Heart right ventricle (tissue), 16 donors: ENCODE measurements around the gene PSMD7. TPM values are rescaled to one million over a fixed set of nuclear protein-coding genes. Genes with fewer than 3 reads are reported as not detected.
"Not testable (repeated sequence)": the region's sequence is repeated elsewhere in the genome, so short reads cannot be mapped to it uniquely, and the experiment has no call there.

ENCODE experiments used
- ATAC-seq, 8 donors: fragments of 200-7000 bp; cut with Tn5 transposase; one replicate each; pipeline ENCODE4 v1.9.1; 2020; ENCODE audit warnings: mild to moderate bottlenecking in 8 of 8, moderate library complexity in 8 of 8, moderate number of reproducible peaks in 1 of 8
- DNase-seq, 2 donors: peaks; one replicate each; pipeline ENCODE4 v3.0.0-alpha.2; 2020
- H3K27ac ChIP-seq, 10 donors: fragments of 200-600 bp; sonication (generic) in 2 of 10; one replicate each; pipeline versions ENCODE4 v1.5.0 to v1.8.0; 2020 to 2022; ENCODE audit warnings: mild to moderate bottlenecking in 3 of 10
- H3K27me3 ChIP-seq, 7 donors: fragments of 200-600 bp; one replicate each; pipeline ENCODE4 v1.8.0; 2021 to 2022; ENCODE audit warnings: mild to moderate bottlenecking in 2 of 7
- H3K36me3 ChIP-seq, 9 donors: fragments of 200-600 bp; sonication (generic) in 1 of 9; one replicate each; pipeline versions ENCODE4 v1.5.0 to v1.8.0; 2020 to 2022; ENCODE audit warnings: mild to moderate bottlenecking in 2 of 9
- H3K4me1 ChIP-seq, 9 donors: fragments of 200-600 bp; sonication (generic) in 1 of 9; one replicate each; pipeline versions ENCODE4 v1.5.0 to v1.8.0; 2020 to 2022; ENCODE audit warnings: mild to moderate bottlenecking in 4 of 9
- H3K4me3 ChIP-seq, 10 donors: fragments of 200-600 bp; sonication (generic) in 2 of 10; one replicate each; pipeline versions ENCODE4 v1.5.0 to v1.8.0; 2020 to 2022; ENCODE audit warnings: mild to moderate bottlenecking in 7 of 10, moderate library complexity in 2 of 10
- H3K9me3 ChIP-seq, 11 donors: fragments of 200-600 bp in 10 of 11; sonication (generic) in 2 of 11; one replicate each; pipeline versions ENCODE4 v1.5.0 to v1.8.0; 2013 to 2022; ENCODE audit warnings: mild to moderate bottlenecking in 2 of 11, control low read depth in 1 of 11, moderate library complexity in 1 of 11
- CTCF ChIP-seq, 9 donors: fragments of 200-600 bp; sonication (generic) in 2 of 9; IDR thresholded peaks; one replicate each; pipeline versions ENCODE4 v1.5.0 to v1.8.0; 2021 to 2022; ENCODE audit warnings: antibody characterized with exemption in 9 of 9, mild to moderate bottlenecking in 5 of 9, moderate library complexity in 1 of 9
- WGBS, 2 donors: extraction: QIAGEN DNeasy Blood & Tissue Kit; methylation state at CpG; one replicate each; pipeline ENCODE4 v1.1.7; 2013; ENCODE audit warnings: inconsistent platforms in 1 of 2; 5-methylcytosine and 5-hydroxymethylcytosine counted together
- intact Hi-C, 10 donors: fragments of 100-400 bp; cut with DNase I; formaldehyde crosslinking; loops; one replicate each; pipeline versions ENCODE4 v1.11.1 to v1.14.2; 2022
- polyA plus RNA-seq, 2 donors: library from polyadenylated mRNA; stranded (reverse); fragments of 200-250 nt; gene quantifications; one replicate each; pipeline ENCODE4 v1.2.3, GENCODE V29; 2013
- total RNA-seq, 10 donors: library from RNA; stranded (reverse); fragmentation: NEBNext Ultra II Directional in 3 of 10; extraction: Animal tissue kit (Norgen Biotek cat#: 25700) in 3 of 10; gene quantifications; one replicate each; pipeline versions ENCODE4 v1.2.1 to v1.2.4, GENCODE V29; 2021 to 2023
- donor health status: Arrhythmogenic right ventricular cardiomyopathy.
- donor health status: ischemic (EF 13 %, LVEDD 7.1; RV severe dilation, severe dysfunction).
- donor health status: healthy with polysubstance abuse.
- donor health status: DM: no; HTN: yes; CAD: no.
- donor health status: DM: no; HTN: no; CAD: no.
- donor health status: ischemic (EF 25% LVEDD 6.9; RV normal size, moderate dysfunction).
- donor health status: ischemic (EF 25% LVEDD 5.7; RV mildly dilated, moderate dysfunction).
- donor health status: healthy.
- donor health status: DM: yes; HTN: yes; CAD: no.
- donor health status: Ischemic cardiomyopathy.
- donor health status: ischemic (EF 35%, LVEDD 5.7; RV mildly dilated, moderate dysfunction).
- donor health status: nonischemic (EF 11% LVEDD 7.7; RV severe dilation, severe dysfunction).
- donor health status: DM: yes; HTN: yes; CAD: no.
- donor health status: PGD.
- donor health status: ischemic (EF 29% LVEDD 5.4; RV normal size, mild dysfunction).
- donor health status: nonischemic (EF 23%, LVEDD 6.1; RV moderate dilation, normal function).

PSMD7 gene
- total and polyA plus RNA-seq, 12 donors, result 91.9 to 172 (median 132) TPM

- H3K4me3 ChIP-seq, result no peak overlapping the region
- ATAC-seq, result peak in 7 of 8 donors; percentile 26 to 56 (median 43)
- WGBS, 2 donors, result 80 to 87% methylated on average over 2 of the region's 2 CpGs
- H3K36me3 ChIP-seq, result peaks cover 0 to 20% (median under 1%) of the 10 kb centered on the region in 9 donors
- no peak for TF ChIP-seq CTCF (IDR thresholded peaks at IDR 0.05)
- no peaks in the 10 kb centered on the region for H3K27me3 ChIP-seq
- H3K4me1 ChIP-seq, result peaks cover 12 to 39% (median 30%) of the 10 kb centered on the region in 9 donors
- intact Hi-C loops, result loop anchor here in 1 of 10 donors (10.0 kb wide), 1 partner anchor 113 kb away; no protein-coding TSS in a partner anchor
- peak overlapping the region in 9 of 10 donors; percentile 49 to 92 (median 84) for H3K27ac ChIP-seq
- no peak for DNase-seq
- H3K9me3 ChIP-seq, result no peaks in the 10 kb centered on the region
Measured at GRCh38 chr16:74321356-74321755, 24.7 kb downstream of the PSMD7 start.

- peaks cover 0 to 30% (median 4%) of the 10 kb centered on the region in 9 donors for H3K36me3 ChIP-seq
- no peak for TF ChIP-seq CTCF (IDR thresholded peaks at IDR 0.05)
- H3K27ac ChIP-seq, result peak overlapping the region; percentile 32 to 92 (median 82)
- H3K4me3 ChIP-seq, result no peak overlapping the region
- ATAC-seq (peak; percentile 65 to 88 (median 82)), DNase-seq (peak in 1 of 2 donors; percentile 56)
- intact Hi-C loops, result loop anchor here in 1 of 10 donors (10.0 kb wide), 1 partner anchor 112 kb away; no protein-coding TSS in a partner anchor
- no peaks in the 10 kb centered on the region for H3K9me3 ChIP-seq
- no peaks in the 10 kb centered on the region for H3K27me3 ChIP-seq
- peaks cover 12 to 39% (median 30%) of the 10 kb centered on the region in 9 donors for H3K4me1 ChIP-seq
- WGBS, 2 donors, result 34 to 36% methylated on average over 7 of the region's 7 CpGs
Measured at GRCh38 chr16:74322301-74322710, 25.7 kb downstream of the PSMD7 start.

- not testable (repeated sequence) for H3K9me3 ChIP-seq, H3K27me3 ChIP-seq, DNase-seq, ATAC-seq, H3K4me3 ChIP-seq
- intact Hi-C loops, result loop anchor here in 1 of 10 donors (10.0 kb wide), 1 partner anchor 110 kb away; no protein-coding TSS in a partner anchor
- WGBS, 2 donors, result 95 to 97% methylated on average over 5 of the region's 5 CpGs
- Histone ChIP-seq H3K36me3 (peaks cover 0 to 45% (median 4%) of the 10 kb centered on the region in 9 donors), H3K4me1 (peaks cover 12 to 39% (median 30%) of the 10 kb centered on the region in 9 donors), H3K27ac (peak overlapping the region in 1 of 10 donors; percentile 26)
Measured at GRCh38 chr16:74324777-74325176, 28.2 kb downstream of the PSMD7 start.

- H3K36me3 ChIP-seq, result peaks cover 0 to 54% (median 7%) of the 10 kb centered on the region in 9 donors
- intact Hi-C loops, result loop anchor here in 1 of 10 donors (10.0 kb wide), 1 partner anchor 109 kb away; no protein-coding TSS in a partner anchor
- no peaks in the 10 kb centered on the region for H3K27me3 ChIP-seq
- no peak overlapping the region for H3K4me3 ChIP-seq
- WGBS, 2 donors, result 91 to 92% methylated on average over 10 of the region's 10 CpGs
- no peak for TF ChIP-seq CTCF (IDR thresholded peaks at IDR 0.05)
- no peak overlapping the region for H3K27ac ChIP-seq
- DNase-seq, result no peak
- no peaks in the 10 kb centered on the region for H3K9me3 ChIP-seq
- H3K4me1 ChIP-seq, result peaks cover 9 to 35% (median 25%) of the 10 kb centered on the region in 9 donors
- no peak for ATAC-seq
Measured at GRCh38 chr16:74325641-74326040, 29.0 kb downstream of the PSMD7 start.

- intact Hi-C loops, result loop anchor here in 1 of 10 donors (10.0 kb wide), 1 partner anchor 106 kb away; no protein-coding TSS in a partner anchor
- H3K27me3 ChIP-seq, ATAC-seq, DNase-seq, H3K27ac ChIP-seq, H3K4me3 ChIP-seq, H3K9me3 ChIP-seq, H3K4me1 ChIP-seq: not testable (repeated sequence)
- 93 to 98% methylated on average over 9 of the region's 9 CpGs for WGBS, 2 donors
- peaks cover 0 to 80% (median 12%) of the 10 kb centered on the region in 9 donors for H3K36me3 ChIP-seq
Measured at GRCh38 chr16:74328346-74328745, 31.7 kb downstream of the PSMD7 start.

GRCh38 chr16:74332469-74332868, 35.9 kb downstream of the PSMD7 start:
- WGBS, 2 donors, result 85 to 90% methylated on average over 8 of the region's 8 CpGs
- DNase-seq, H3K27me3 ChIP-seq, H3K4me1 ChIP-seq, H3K4me3 ChIP-seq, H3K9me3 ChIP-seq, intact Hi-C loops, H3K27ac ChIP-seq, ATAC-seq: not testable (repeated sequence)
- H3K36me3 ChIP-seq, result peaks cover 0 to 74% (median 16%) of the 10 kb centered on the region in 9 donors

GRCh38 chr16:74337506-74337905, 40.9 kb downstream of the PSMD7 start:
- H3K4me3 ChIP-seq, ATAC-seq, H3K9me3 ChIP-seq, DNase-seq, intact Hi-C loops, H3K4me1 ChIP-seq, H3K27me3 ChIP-seq, H3K27ac ChIP-seq: not testable (repeated sequence)
- H3K36me3 ChIP-seq, result peaks cover 0 to 83% (median 27%) of the 10 kb centered on the region in 9 donors
- 94 to 95% methylated on average over 2 of the region's 3 CpGs for WGBS, 2 donors

GRCh38 chr16:74339226-74339625, 42.6 kb downstream of the PSMD7 start:
- H3K9me3 ChIP-seq, H3K27ac ChIP-seq, ATAC-seq, H3K4me1 ChIP-seq, H3K4me3 ChIP-seq, DNase-seq, intact Hi-C loops, H3K27me3 ChIP-seq: not testable (repeated sequence)
- peaks cover 0 to 92% (median 27%) of the 10 kb centered on the region in 9 donors for H3K36me3 ChIP-seq
- 94 to 95% methylated on average over 10 of the region's 10 CpGs for WGBS, 2 donors
